HFF-Myc (cell line): ENCODE results near the gene FAIM2.
"Not testable (repeated sequence)": the region's sequence is repeated elsewhere in the genome, so short reads cannot be mapped to it uniquely, and the experiment has no call there.

Experiments used
- DNase-seq: peaks from one replicate; pipeline ENCODE4 v3.0.0-alpha.2; 2011; ENCODE audit warnings: low read depth; ENCODE audit errors: extremely low read depth
- H3K4me3 ChIP-seq: replicated peaks from 2 replicates; pipeline ENCODE4 v1.5.1; 2011; ENCODE audit warnings: low read depth, mild to moderate bottlenecking, control low read depth, low read length
- CTCF ChIP-seq: IDR thresholded peaks from 2 replicates; pipeline ENCODE4 v1.5.1; 2012; ENCODE audit warnings: mild to moderate bottlenecking, low read depth, low read length, control low read depth; ENCODE audit errors: missing control alignments

FAIM2 gene

GRCh38 chr12:49882248-49882850, 21.4 kb downstream of the FAIM2 start:
- TF ChIP-seq CTCF: no peak
- no peak for DNase-seq
- no peak overlapping the region for H3K4me3 ChIP-seq

GRCh38 chr12:49881415-49882247, 22.1 kb downstream of the FAIM2 start:
- no peak overlapping the region for H3K4me3 ChIP-seq
- TF ChIP-seq CTCF: no peak
- DNase-seq: no peak

GRCh38 chr12:49880756-49881414, 22.8 kb downstream of the FAIM2 start:
- no peak for TF ChIP-seq CTCF
- DNase-seq: no peak
- no peak overlapping the region for H3K4me3 ChIP-seq

GRCh38 chr12:49879065-49879464, 24.6 kb downstream of the FAIM2 start:
- not testable (repeated sequence) for H3K4me3 ChIP-seq, DNase-seq

- H3K4me3 ChIP-seq: no peak overlapping the region
- no peak for TF ChIP-seq CTCF
- no peak for DNase-seq
These were observed 25.7 kb downstream of the FAIM2 start for GRCh38 chr12:49878021-49878420.

GRCh38 chr12:49877066-49877465, 26.6 kb downstream of the FAIM2 start:
- no peak for TF ChIP-seq CTCF
- H3K4me3 ChIP-seq: no peak overlapping the region
- no peak for DNase-seq

- no peak overlapping the region for H3K4me3 ChIP-seq
- TF ChIP-seq CTCF: no peak
- DNase-seq: no peak
These were observed 27.6 kb downstream of the FAIM2 start for GRCh38 chr12:49876070-49876469.
